ENCODE data around the gene LCNL1.

- TF ChIP-seq EZH2 (IDR thresholded peaks at IDR 0.05; ENCODE audit: borderline replicate concordance, insufficient read depth, low read depth, low read length, poor library complexity, severe bottlenecking): no peak
- peak; percentile 16 for TF ChIP-seq CTCF (IDR thresholded peaks at IDR 0.05)
Measured at GRCh38 chr9:137031904-137032640, 49.3 kb downstream of the LCNL1 start, which contains the start of gene FUT7.
